Karpas-422 (cell line): Measurements from ENCODE around the gene FSTL5. TPM values are rescaled to one million over a fixed set of nuclear protein-coding genes. Genes with fewer than 3 reads are reported as not detected.
"Not testable (repeated sequence)": the region's sequence is repeated elsewhere in the genome, so short reads cannot be mapped to it uniquely, and the experiment has no call there.

ENCODE experiments used
- DNase-seq: peaks from one replicate; pipeline ENCODE4 v3.0.0-alpha.2; 2015
- H2AFZ ChIP-seq: fragments of 200-600 bp; sonication (generic); 2 replicates; pipeline ENCODE4 v1.6.1; 2014; ENCODE audit warnings: antibody characterized with exemption, low read length, mixed read lengths
- H3K27ac ChIP-seq: fragments of 200-600 bp; sonication (generic); 2 replicates; pipeline ENCODE4 v1.5.1; 2014; ENCODE audit warnings: mild to moderate bottlenecking, low read length, moderate library complexity
- H3K27me3 ChIP-seq: fragments of 200-600 bp; sonication (generic); 2 replicates; pipeline ENCODE4 v1.6.1; 2014; ENCODE audit warnings: low read length, mixed read lengths
- H3K36me3 ChIP-seq: fragments of 200-600 bp; sonication (generic); 2 replicates; pipeline ENCODE4 v1.6.1; 2014; ENCODE audit warnings: low read length, mixed read lengths; ENCODE audit not compliant: insufficient read depth
- H3K4me1 ChIP-seq: fragments of 200-600 bp; sonication (generic); 2 replicates; pipeline ENCODE4 v1.6.1; 2014; ENCODE audit warnings: mild to moderate bottlenecking, low read length, mixed read lengths
- H3K4me2 ChIP-seq: fragments of 200-600 bp; sonication (generic); 2 replicates; pipeline ENCODE4 v1.6.1; 2014; ENCODE audit warnings: low read length, low read depth, mild to moderate bottlenecking; ENCODE audit not compliant: poor library complexity, severe bottlenecking
- H3K4me3 ChIP-seq: fragments of 200-600 bp; sonication (generic); 2 replicates; pipeline ENCODE4 v1.5.1; 2014; ENCODE audit warnings: mild to moderate bottlenecking, antibody characterized with exemption, low read length, mixed read lengths
- H3K79me2 ChIP-seq: fragments of 200-600 bp; sonication (generic); 2 replicates; pipeline ENCODE4 v1.6.1; 2014; ENCODE audit warnings: mild to moderate bottlenecking, low read length, mixed read lengths
- H3K9ac ChIP-seq: fragments of 200-600 bp; sonication (generic); 2 replicates; pipeline ENCODE4 v1.6.0; 2014; ENCODE audit warnings: low read length
- H3K9me2 ChIP-seq: fragments of 200-600 bp; sonication (generic), shearing (Covaris generic); replicated peaks from 2 replicates; pipeline ENCODE4 v1.6.0; 2014; ENCODE audit warnings: mild to moderate bottlenecking, low read length, moderate library complexity; ENCODE audit not compliant: insufficient read depth
- H3K9me3 ChIP-seq: fragments of 300-700, 200-600 bp; sonication (generic); 2 replicates; pipeline ENCODE4 v1.6.1; 2014; ENCODE audit warnings: low read length, mixed read lengths
- H4K20me1 ChIP-seq: fragments of 200-600 bp; sonication (generic); 2 replicates; pipeline ENCODE4 v1.6.1; 2014; ENCODE audit warnings: mild to moderate bottlenecking, antibody characterized with exemption, low read length, low read depth; ENCODE audit not compliant: insufficient read depth
- total RNA-seq: library from RNA; depleted of rRNA; stranded (reverse); fragments of >200 nt; shearing (Covaris generic); gene quantifications from 2 replicates; pipeline ENCODE4 v1.2.3, GENCODE V29; 2014; ENCODE audit warnings: low replicate concordance; rRNA removed

FSTL5 gene
- not detected in 2 replicates for total RNA-seq

GRCh38 chr4:162163892-162164759 is at the start of gene FSTL5:
Gene FSTL5, minus strand, starts transcription at chr4:162164000. Its CDS starts 52,604 bp downstream, at chr4:162111396.
- Histone ChIP-seq H3K27ac (no peak within 1 kb of the TSS), H3K9ac (no peak within 1 kb of the TSS), H3K4me3 (no peak within 1 kb of the TSS), H4K20me1 (no peaks in the 10 kb centered on the region), H3K27me3 (no peaks in the 10 kb centered on the region), H3K9me3 (peaks cover 4% of the 10 kb centered on the region; the same call in 1 of the 2 replicates), H2AFZ (no peak within 1 kb of the TSS), H3K4me1 (no peaks in the 10 kb centered on the region), H3K4me2 (no peak within 1 kb of the TSS), H3K36me3 (no peaks in the 10 kb centered on the region), H3K9me2 (no peaks in the 10 kb centered on the region), H3K79me2 (no peaks in the 10 kb centered on the region)
- peak; percentile 42 for DNase-seq

GRCh38 chr4:162209706-162210105 is 45.9 kb upstream of the FSTL5 start:
- Histone ChIP-seq H4K20me1 (no peaks in the 10 kb centered on the region), H3K4me3 (no peak overlapping the region), H3K9me3 (peaks cover 33% of the 10 kb centered on the region), H3K79me2 (no peaks in the 10 kb centered on the region), H3K36me3 (no peaks in the 10 kb centered on the region), H3K27me3 (no peaks in the 10 kb centered on the region), H3K9ac (no peak overlapping the region), H2AFZ (no peak overlapping the region), H3K4me1 (no peaks in the 10 kb centered on the region), H3K27ac (no peak overlapping the region), H3K9me2 (no peaks in the 10 kb centered on the region), H3K4me2 (no peak overlapping the region)
- DNase-seq, result no peak

GRCh38 chr4:162203478-162203877 is 39.7 kb upstream of the FSTL5 start:
- not testable (repeated sequence) for H3K27ac ChIP-seq, H3K36me3 ChIP-seq, H3K4me1 ChIP-seq, DNase-seq, H3K4me3 ChIP-seq, H3K27me3 ChIP-seq, H3K79me2 ChIP-seq, H2AFZ ChIP-seq, H3K4me2 ChIP-seq, H3K9ac ChIP-seq, H4K20me1 ChIP-seq, H3K9me2 ChIP-seq
- peaks cover 29% of the 10 kb centered on the region for H3K9me3 ChIP-seq

GRCh38 chr4:162201673-162202072 is 37.9 kb upstream of the FSTL5 start:
- Histone ChIP-seq H3K27me3 (no peaks in the 10 kb centered on the region), H3K9ac (no peak overlapping the region), H3K9me2 (no peaks in the 10 kb centered on the region), H3K9me3 (peaks cover 18% of the 10 kb centered on the region), H3K4me3 (no peak overlapping the region), H3K79me2 (no peaks in the 10 kb centered on the region), H3K36me3 (no peaks in the 10 kb centered on the region), H3K4me1 (no peaks in the 10 kb centered on the region), H2AFZ (no peak overlapping the region), H4K20me1 (no peaks in the 10 kb centered on the region), H3K4me2 (no peak overlapping the region), H3K27ac (no peak overlapping the region)
- DNase-seq, result no peak

- no peak overlapping the region for H3K4me2 ChIP-seq
- H3K4me1 ChIP-seq, result no peaks in the 10 kb centered on the region
- H3K9ac ChIP-seq, result no peak overlapping the region
- no peak overlapping the region for H3K27ac ChIP-seq
- no peak for DNase-seq
- H2AFZ ChIP-seq, result no peak overlapping the region
- no peaks in the 10 kb centered on the region for H4K20me1 ChIP-seq
- H3K9me2 ChIP-seq, result no peaks in the 10 kb centered on the region
- no peaks in the 10 kb centered on the region for H3K36me3 ChIP-seq
- no peaks in the 10 kb centered on the region for H3K79me2 ChIP-seq
- no peak overlapping the region for H3K4me3 ChIP-seq
- no peaks in the 10 kb centered on the region for H3K9me3 ChIP-seq
- no peaks in the 10 kb centered on the region for H3K27me3 ChIP-seq
These were observed 6.7 kb upstream of the FSTL5 start for GRCh38 chr4:162170509-162170908.

- no peaks in the 10 kb centered on the region for H3K4me1 ChIP-seq
These were observed 1.2 kb upstream of the FSTL5 start for GRCh38 chr4:162164906-162165510.

GRCh38 chr4:162162672-162163071 is 1.1 kb downstream of the FSTL5 start:
- Histone ChIP-seq H3K4me1 (no peaks in the 10 kb centered on the region), H3K27ac (no peak overlapping the region), H2AFZ (no peak overlapping the region), H3K27me3 (no peaks in the 10 kb centered on the region), H3K9ac (no peak overlapping the region), H3K9me3 (peaks cover 4% of the 10 kb centered on the region; the same call in 1 of the 2 replicates), H3K9me2 (no peaks in the 10 kb centered on the region), H3K4me2 (no peak overlapping the region), H3K36me3 (no peaks in the 10 kb centered on the region), H3K79me2 (no peaks in the 10 kb centered on the region), H3K4me3 (no peak overlapping the region), H4K20me1 (no peaks in the 10 kb centered on the region)
- no peak for DNase-seq

More at GRCh38 chr4:162164906-162165510, 1.2 kb upstream of the FSTL5 start:
- Histone ChIP-seq H4K20me1 (no peaks in the 10 kb centered on the region), H3K9ac (no peak overlapping the region), H3K27ac (no peak overlapping the region), H3K27me3 (no peaks in the 10 kb centered on the region), H3K9me2 (no peaks in the 10 kb centered on the region), H3K4me2 (no peak overlapping the region), H3K79me2 (no peaks in the 10 kb centered on the region), H3K36me3 (no peaks in the 10 kb centered on the region), H3K9me3 (0 out of 2 replicates have a peak, but pooled peaks cover 4% of the 10 kb centered on the region), H3K4me3 (no peak overlapping the region), H2AFZ (no peak overlapping the region)
- no peak for DNase-seq

GRCh38 chr4:162157241-162157640 is 6.6 kb downstream of the FSTL5 start:
- no peaks in the 10 kb centered on the region for H3K79me2 ChIP-seq
- H3K4me3 ChIP-seq, result no peak overlapping the region
- H3K27ac ChIP-seq, result no peak overlapping the region
- no peak for DNase-seq
- H2AFZ ChIP-seq, result no peak overlapping the region
- no peaks in the 10 kb centered on the region for H4K20me1 ChIP-seq
- no peaks in the 10 kb centered on the region for H3K27me3 ChIP-seq
- no peaks in the 10 kb centered on the region for H3K4me1 ChIP-seq
- H3K9ac ChIP-seq, result no peak overlapping the region
- H3K9me3 ChIP-seq, result peaks cover 3% of the 10 kb centered on the region; the same call in 1 of the 2 replicates
- no peak overlapping the region for H3K4me2 ChIP-seq
- no peaks in the 10 kb centered on the region for H3K9me2 ChIP-seq
- no peaks in the 10 kb centered on the region for H3K36me3 ChIP-seq
